Endothelial cell of umbilical vein (primary cell): ENCODE data around the gene RDH13. TPM values are rescaled to one million over a fixed set of nuclear protein-coding genes. Genes with fewer than 3 reads are reported as not detected.
"Not testable (repeated sequence)": the region's sequence is repeated elsewhere in the genome, so short reads cannot be mapped to it uniquely, and the experiment has no call there.

Experiments
- BruUV-seq: library from RNA; stranded (reverse); fragments of 400-500 nt; replicated peaks from 2 replicates; lab custom pipeline; 2021; lab: Mats Ljungman, UMichigan
- CTCF ChIA-PET: fragments of 300-600, 350-600 bp; sonication (Branson Sonifier 250); formaldehyde crosslinking; loops from one replicate; lab custom pipeline; 2021; ENCODE audit warnings: antibody characterized with exemption, inconsistent platforms; lab: Charles Lee
- POLR2A ChIA-PET: fragments of 300-600, 350-600 bp; sonication (Branson Sonifier 250); formaldehyde crosslinking; loops from one replicate; lab custom pipeline; 2021; ENCODE audit warnings: antibody characterized with exemption, inconsistent platforms; lab: Charles Lee
- DNase-seq: peaks from one replicate; pipeline ENCODE4 v3.0.0-alpha.2; 2011; ENCODE audit warnings: low read depth, low spot score
- FAIRE-seq: peaks from 2 replicates; lab custom pipeline; 2011; peaks lifted over from hg19 to GRCh38; lab: Jason Lieb, UNC
- H2AFZ ChIP-seq: 2 replicates; pipeline ENCODE4 v1.6.0; 2012; ENCODE audit warnings: low read depth, low read length, control low read depth, inconsistent platforms
- H3K27ac ChIP-seq: 2 replicates; pipeline ENCODE4 v1.5.1; 2011; ENCODE audit warnings: low read depth, mild to moderate bottlenecking, control low read depth, low read length, moderate library complexity; ENCODE audit not compliant: insufficient read depth
- H3K27me3 ChIP-seq, 2 experiments: 2 replicates each; pipeline versions ENCODE4 v1.6.0 to v1.6.1; 2011; ENCODE audit warnings: low read length in 2 of 2, mixed read lengths in 1 of 2; ENCODE audit not compliant: control insufficient read depth in 2 of 2, insufficient read depth in 2 of 2
- H3K36me3 ChIP-seq, 2 experiments: 2 replicates in 1 of 2; 3 replicates in 1 of 2; pipeline ENCODE4 v1.5.1; 2011; ENCODE audit warnings: low read length in 2 of 2, mild to moderate bottlenecking in 1 of 2, moderate library complexity in 1 of 2; ENCODE audit not compliant: control insufficient read depth in 2 of 2, insufficient read depth in 2 of 2; ENCODE audit errors: extremely low read depth in 1 of 2
- H3K4me1 ChIP-seq: 3 replicates; pipeline ENCODE4 v1.5.1; 2011; ENCODE audit warnings: mild to moderate bottlenecking, low read length; ENCODE audit not compliant: control insufficient read depth, insufficient read depth; ENCODE audit errors: extremely low read depth
- H3K4me2 ChIP-seq: 2 replicates; pipeline ENCODE4 v1.6.1; 2011; ENCODE audit warnings: low read length, control low read depth, mixed read lengths; ENCODE audit not compliant: insufficient read depth
- H3K4me3 ChIP-seq, 3 experiments: fragments of 200-600 bp in 1 of 3; sonication (generic), shearing (Covaris generic) in 1 of 3; replicated peaks in 1 of 3; 2 replicates each; pipeline ENCODE4 v1.5.1; 2011 to 2016; ENCODE audit warnings: control low read depth in 3 of 3, low read length in 3 of 3, mild to moderate bottlenecking in 2 of 3, inconsistent platforms in 1 of 3, low read depth in 1 of 3, moderate library complexity in 1 of 3; ENCODE audit not compliant: insufficient read depth in 1 of 3
- H3K79me2 ChIP-seq: 2 replicates; pipeline ENCODE4 v1.6.0; 2012; ENCODE audit warnings: low read length, inconsistent platforms; ENCODE audit not compliant: control insufficient read depth, insufficient read depth
- H3K9ac ChIP-seq: replicated peaks from 2 replicates; pipeline ENCODE3; 2011; ENCODE audit warnings: low read length, control low read depth; ENCODE audit not compliant: insufficient read depth; ENCODE audit errors: extremely low read depth
- H3K9me1 ChIP-seq: replicated peaks from 3 replicates; pipeline ENCODE4 v1.6.0; 2011; ENCODE audit warnings: mild to moderate bottlenecking, low read length; ENCODE audit not compliant: control insufficient read depth, insufficient read depth; ENCODE audit errors: extremely low read depth
- H3K9me3 ChIP-seq: replicated peaks from 2 replicates; pipeline ENCODE4 v1.5.1; 2012; ENCODE audit warnings: low read length, inconsistent platforms; ENCODE audit not compliant: control insufficient read depth, insufficient read depth
- H4K20me1 ChIP-seq: replicated peaks from 2 replicates; pipeline ENCODE3; 2011; ENCODE audit warnings: mild to moderate bottlenecking, low read length; ENCODE audit not compliant: control insufficient read depth, insufficient read depth; ENCODE audit errors: extremely low read depth
- CTCF ChIP-seq, 2 donors: IDR thresholded peaks; 1 replicate in 1 of 2; 2 replicates in 1 of 2; pipeline ENCODE4 v1.5.1; 2011; ENCODE audit warnings: low read length in 2 of 2, mild to moderate bottlenecking in 2 of 2, moderate library complexity in 2 of 2, control low read depth in 1 of 2, inconsistent platforms in 1 of 2, low read depth in 1 of 2; ENCODE audit not compliant: insufficient read depth in 1 of 2; ENCODE audit errors: extremely low read depth in 1 of 2
- GATA2 ChIP-seq: IDR thresholded peaks from 2 replicates; pipeline ENCODE4 v1.7.0; 2011; ENCODE audit warnings: low read depth, mild to moderate bottlenecking, moderate library complexity, mixed read lengths, low read length; ENCODE audit not compliant: insufficient read length, insufficient read depth
- MAX ChIP-seq: IDR thresholded peaks from 2 replicates; pipeline ENCODE4 v1.6.1; 2011; ENCODE audit not compliant: insufficient read depth, insufficient read length
- POLR2AphosphoS5 ChIP-seq: IDR thresholded peaks from 2 replicates; pipeline ENCODE4 v1.6.1; 2012; ENCODE audit warnings: low read depth, mild to moderate bottlenecking, control low read depth, low read length, moderate library complexity; ENCODE audit not compliant: insufficient read depth
- dilution Hi-C: fragments of 300-500 bp; cut with MboI; formaldehyde crosslinking; loops from one replicate; pipeline ENCODE4 v1.15.0; 2019; ENCODE audit warnings: low sequenced_read_pairs; ENCODE audit not compliant: extremely low pct_ligation_motif_present
- intact Hi-C: fragments of 100-400 bp; cut with micrococcal nuclease; formaldehyde crosslinking; loops from one replicate; pipeline ENCODE4 v1.10.0; 2022
- polyA plus RNA-seq, 4 experiments: library from polyadenylated mRNA; depleted of rRNA in 3 of 4; stranded (reverse) in 3 of 4; unstranded in 1 of 4; fragments of >200 nt; gene quantifications; 2 replicates each; pipeline versions ENCODE4 v1.2.1 to v1.2.3, GENCODE V29; 2011 to 2012; ENCODE audit warnings: missing spikeins in 1 of 4
- total RNA-seq: library from RNA; stranded (reverse); gene quantifications from 2 replicates; pipeline ENCODE4 v1.2.3, GENCODE V29; 2021

Gene RDH13
- total and polyA plus RNA-seq, 2 donors (not counting 3 experiments of a cell fraction or from before 2014, with no cell fraction given): 8.7 to 19.6 TPM

GRCh38 chr19:55041244-55041626, 21.7 kb downstream of the RDH13 start:
- no peaks in the 10 kb centered on the region for H3K79me2 ChIP-seq
- ChIA-PET POLR2A (no interaction called here), CTCF (no interaction called here)
- H3K9me1 ChIP-seq: no peaks in the 10 kb centered on the region
- peak overlapping the region; percentile 55 for H3K27ac ChIP-seq
- no peaks in the 10 kb centered on the region for H3K9me3 ChIP-seq
- peak overlapping the region; percentile 33 for H3K9ac ChIP-seq
- peak overlapping the region in 1 of 3 experiments; percentile 27 for H3K4me3 ChIP-seq
- H3K36me3 ChIP-seq: peaks cover 0 to 8% of the 10 kb centered on the region in 2 experiments
- DNase-seq (no peak), FAIRE-seq (no peak)
- H3K27me3 ChIP-seq: no peaks in the 10 kb centered on the region
- H4K20me1 ChIP-seq: no peaks in the 10 kb centered on the region
- peak overlapping the region; percentile 34 for H3K4me2 ChIP-seq
- H2AFZ ChIP-seq: no peak overlapping the region
- TF ChIP-seq POLR2AphosphoS5: no peak
- TF ChIP-seq MAX: no peak
- no peak for TF ChIP-seq CTCF (IDR thresholded peaks at IDR 0.05; ENCODE audit: extremely low read depth in 1 of 2, insufficient read depth in 1 of 2, low read depth in 1 of 2, low read length in 2 of 2)
- no peak for TF ChIP-seq GATA2
- intact Hi-C loops: no loop called here
- TSS peak; percentile 7 for BruUV-seq
- dilution Hi-C loops: no loop called here
- peaks cover 19% of the 10 kb centered on the region for H3K4me1 ChIP-seq

- BruUV-seq, H3K4me2 ChIP-seq, H3K9me3 ChIP-seq, CTCF ChIA-PET, H3K79me2 ChIP-seq, dilution Hi-C loops, H3K9me1 ChIP-seq, H3K9ac ChIP-seq, POLR2A ChIA-PET, H4K20me1 ChIP-seq, H3K27ac ChIP-seq, DNase-seq, H3K4me3 ChIP-seq, H3K36me3 ChIP-seq, H2AFZ ChIP-seq, FAIRE-seq, H3K27me3 ChIP-seq, intact Hi-C loops: not testable (repeated sequence)
- H3K4me1 ChIP-seq: peaks cover 19% of the 10 kb centered on the region
Observed at GRCh38 chr19:55040654-55041053, 22.3 kb downstream of the RDH13 start.

GRCh38 chr19:55037603-55038002, 25.3 kb downstream of the RDH13 start:
- intact Hi-C loops, H3K36me3 ChIP-seq, H3K4me2 ChIP-seq, H3K27me3 ChIP-seq, POLR2A ChIA-PET, H4K20me1 ChIP-seq, BruUV-seq, dilution Hi-C loops, CTCF ChIA-PET, H3K9me3 ChIP-seq, H3K79me2 ChIP-seq, H3K4me3 ChIP-seq, H2AFZ ChIP-seq, H3K9me1 ChIP-seq, DNase-seq, H3K9ac ChIP-seq: not testable (repeated sequence)
- peaks cover 19% of the 10 kb centered on the region for H3K4me1 ChIP-seq
- peak overlapping the region; percentile 61 for H3K27ac ChIP-seq
- peak; percentile 43 for FAIRE-seq
